Activated CD4-positive, alpha-beta memory T cell treated with anti-CD3 and anti-CD28 coated beads for 36 hours (primary cell): ENCODE data around the gene ZHX3. TPM values are rescaled to one million over a fixed set of nuclear protein-coding genes. Genes with fewer than 3 reads are reported as not detected.

Experiments
- CTCF ChIA-PET: fragments of 350-600 bp; sonication (Branson Sonifier 250); formaldehyde crosslinking; loops from one replicate; lab custom pipeline; 2021; ENCODE audit warnings: antibody characterized with exemption, inconsistent platforms; lab: Charles Lee
- POLR2A ChIA-PET: fragments of 350-600 bp; sonication (Branson Sonifier 250); formaldehyde crosslinking; loops from one replicate; lab custom pipeline; 2021; ENCODE audit warnings: antibody characterized with exemption; lab: Charles Lee
- DNase-seq: peaks from one replicate; pipeline ENCODE4 v3.0.0-alpha.2; 2020
- H3K27ac Mint-ChIP-seq: one replicate; pipeline ENCODE4 v1.8.0; 2021; ENCODE audit warnings: mixed read lengths
- H3K27me3 Mint-ChIP-seq: one replicate; pipeline ENCODE4 v1.8.0; 2021; ENCODE audit warnings: mixed read lengths
- H3K36me3 Mint-ChIP-seq: one replicate; pipeline ENCODE4 v1.8.0; 2021; ENCODE audit warnings: mixed read lengths
- H3K4me1 Mint-ChIP-seq: one replicate; pipeline ENCODE4 v1.8.0; 2021; ENCODE audit warnings: low read depth, mixed read lengths
- H3K4me3 Mint-ChIP-seq: one replicate; pipeline ENCODE4 v1.8.0; 2021; ENCODE audit warnings: mild to moderate bottlenecking, mixed read lengths
- H3K9me3 Mint-ChIP-seq: one replicate; pipeline ENCODE4 v1.8.0; 2021; ENCODE audit warnings: mixed read lengths
- intact Hi-C: fragments of 100-400 bp; cut with micrococcal nuclease; formaldehyde crosslinking; loops from one replicate; pipeline ENCODE4 v1.15.1; 2023
- total RNA-seq, 2 experiments: library from RNA; stranded (reverse); gene quantifications; one replicate each; pipeline ENCODE4 v1.2.3, GENCODE V29; 2021

ZHX3 gene
- total RNA-seq, 2 experiments from 2014 or later = 9.4 to 11.3 TPM

GRCh38 chr20:41275301-41275731, 42.2 kb downstream of the ZHX3 start:
- CTCF ChIA-PET = no interaction called here
- Mint-ChIP-seq H3K27me3 (no peaks in the 10 kb centered on the region), H3K4me1 (no peaks in the 10 kb centered on the region), H3K36me3 (no peaks in the 10 kb centered on the region), H3K4me3 (no peak overlapping the region), H3K27ac (no peak overlapping the region), H3K9me3 (no peaks in the 10 kb centered on the region)
- intact Hi-C loops = no loop called here
- POLR2A ChIA-PET = no interaction called here
- no peak for DNase-seq

GRCh38 chr20:41274152-41274551, 43.4 kb downstream of the ZHX3 start:
- H3K36me3 Mint-ChIP-seq = no peaks in the 10 kb centered on the region
- CTCF ChIA-PET = interaction anchor here (0.6 kb wide), 2 partner anchors 33 to 305 kb away, joined by 3 read pairs; no protein-coding TSS in a partner anchor
- H3K27me3 Mint-ChIP-seq = no peaks in the 10 kb centered on the region
- intact Hi-C loops = no loop called here
- POLR2A ChIA-PET = no interaction called here
- no peak overlapping the region for H3K27ac Mint-ChIP-seq
- DNase-seq = no peak
- no peak overlapping the region for H3K4me3 Mint-ChIP-seq
- H3K9me3 Mint-ChIP-seq = no peaks in the 10 kb centered on the region
- H3K4me1 Mint-ChIP-seq = no peaks in the 10 kb centered on the region

GRCh38 chr20:41273445-41273844, 44.1 kb downstream of the ZHX3 start:
- Mint-ChIP-seq H3K4me1 (no peaks in the 10 kb centered on the region), H3K27me3 (no peaks in the 10 kb centered on the region), H3K9me3 (no peaks in the 10 kb centered on the region), H3K4me3 (no peak overlapping the region), H3K27ac (no peak overlapping the region), H3K36me3 (no peaks in the 10 kb centered on the region)
- DNase-seq = no peak
- POLR2A ChIA-PET = no interaction called here
- intact Hi-C loops = no loop called here
- CTCF ChIA-PET = interaction anchor here (0.6 kb wide), 1 partner anchor 34 kb away, joined by 3 read pairs; no protein-coding TSS in a partner anchor

GRCh38 chr20:41272339-41272738, 45.2 kb downstream of the ZHX3 start:
- intact Hi-C loops = no loop called here
- Mint-ChIP-seq H3K4me3 (no peak overlapping the region), H3K4me1 (no peaks in the 10 kb centered on the region), H3K27ac (no peak overlapping the region), H3K36me3 (no peaks in the 10 kb centered on the region), H3K9me3 (no peaks in the 10 kb centered on the region), H3K27me3 (no peaks in the 10 kb centered on the region)
- no peak for DNase-seq
- ChIA-PET CTCF (no interaction called here), POLR2A (no interaction called here)

GRCh38 chr20:41268917-41269652, 48.4 kb downstream of the ZHX3 start:
- H3K4me3 Mint-ChIP-seq = no peak overlapping the region
- ChIA-PET POLR2A (no interaction called here), CTCF (no interaction called here)
- no peaks in the 10 kb centered on the region for H3K4me1 Mint-ChIP-seq
- no peak for DNase-seq
- H3K27ac Mint-ChIP-seq = no peak overlapping the region
- H3K27me3 Mint-ChIP-seq = no peaks in the 10 kb centered on the region
- no peaks in the 10 kb centered on the region for H3K9me3 Mint-ChIP-seq
- intact Hi-C loops = no loop called here
- no peaks in the 10 kb centered on the region for H3K36me3 Mint-ChIP-seq

GRCh38 chr20:41268402-41268801, 49.1 kb downstream of the ZHX3 start:
- H3K9me3 Mint-ChIP-seq = no peaks in the 10 kb centered on the region
- CTCF ChIA-PET = no interaction called here
- no peaks in the 10 kb centered on the region for H3K27me3 Mint-ChIP-seq
- no peak overlapping the region for H3K27ac Mint-ChIP-seq
- H3K36me3 Mint-ChIP-seq = no peaks in the 10 kb centered on the region
- no peak overlapping the region for H3K4me3 Mint-ChIP-seq
- intact Hi-C loops = no loop called here
- POLR2A ChIA-PET = no interaction called here
- no peak for DNase-seq
- H3K4me1 Mint-ChIP-seq = no peaks in the 10 kb centered on the region

- CTCF ChIA-PET = no interaction called here
- DNase-seq = no peak
- no peaks in the 10 kb centered on the region for H3K36me3 Mint-ChIP-seq
- no peaks in the 10 kb centered on the region for H3K4me1 Mint-ChIP-seq
- intact Hi-C loops = no loop called here
- H3K9me3 Mint-ChIP-seq = no peaks in the 10 kb centered on the region
- H3K4me3 Mint-ChIP-seq = no peak overlapping the region
- no peaks in the 10 kb centered on the region for H3K27me3 Mint-ChIP-seq
- POLR2A ChIA-PET = no interaction called here
- no peak overlapping the region for H3K27ac Mint-ChIP-seq
Measured at GRCh38 chr20:41265938-41266337, 51.6 kb downstream of the ZHX3 start.

GRCh38 chr20:41264819-41265218, 52.7 kb downstream of the ZHX3 start:
- ChIA-PET POLR2A (no interaction called here), CTCF (no interaction called here)
- intact Hi-C loops = no loop called here
- Mint-ChIP-seq H3K4me1 (no peaks in the 10 kb centered on the region), H3K36me3 (no peaks in the 10 kb centered on the region), H3K27ac (no peak overlapping the region), H3K4me3 (no peak overlapping the region), H3K27me3 (no peaks in the 10 kb centered on the region), H3K9me3 (no peaks in the 10 kb centered on the region)
- no peak for DNase-seq

GRCh38 chr20:41261790-41262717, 55.5 kb downstream of the ZHX3 start:
- intact Hi-C loops = no loop called here
- DNase-seq = no peak
- H3K27me3 Mint-ChIP-seq = no peaks in the 10 kb centered on the region
- ChIA-PET CTCF (no interaction called here), POLR2A (no interaction called here)
- H3K27ac Mint-ChIP-seq = no peak overlapping the region
- H3K36me3 Mint-ChIP-seq = no peaks in the 10 kb centered on the region
- H3K9me3 Mint-ChIP-seq = no peaks in the 10 kb centered on the region
- H3K4me1 Mint-ChIP-seq = no peaks in the 10 kb centered on the region
- H3K4me3 Mint-ChIP-seq = no peak overlapping the region

- Mint-ChIP-seq H3K9me3 (no peaks in the 10 kb centered on the region), H3K4me3 (no peak overlapping the region), H3K36me3 (no peaks in the 10 kb centered on the region), H3K27me3 (no peaks in the 10 kb centered on the region), H3K4me1 (no peaks in the 10 kb centered on the region), H3K27ac (no peak overlapping the region)
- DNase-seq = no peak
- CTCF ChIA-PET = no interaction called here
- POLR2A ChIA-PET = no interaction called here
- intact Hi-C loops = no loop called here
Measured at GRCh38 chr20:41261260-41261659, 56.3 kb downstream of the ZHX3 start.

GRCh38 chr20:41260734-41261220, 56.8 kb downstream of the ZHX3 start:
- DNase-seq = no peak
- no peak overlapping the region for H3K4me3 Mint-ChIP-seq
- CTCF ChIA-PET = no interaction called here
- H3K4me1 Mint-ChIP-seq = no peaks in the 10 kb centered on the region
- H3K27ac Mint-ChIP-seq = no peak overlapping the region
- intact Hi-C loops = no loop called here
- H3K36me3 Mint-ChIP-seq = no peaks in the 10 kb centered on the region
- no peaks in the 10 kb centered on the region for H3K27me3 Mint-ChIP-seq
- H3K9me3 Mint-ChIP-seq = no peaks in the 10 kb centered on the region
- POLR2A ChIA-PET = no interaction called here

GRCh38 chr20:41259309-41259708, 58.2 kb downstream of the ZHX3 start:
- no peaks in the 10 kb centered on the region for H3K27me3 Mint-ChIP-seq
- no peaks in the 10 kb centered on the region for H3K36me3 Mint-ChIP-seq
- intact Hi-C loops = no loop called here
- ChIA-PET POLR2A (no interaction called here), CTCF (interaction anchor here (1.8 kb wide), 1 partner anchor 87 kb away, joined by 4 read pairs; no protein-coding TSS in a partner anchor)
- DNase-seq = no peak
- no peak overlapping the region for H3K4me3 Mint-ChIP-seq
- no peaks in the 10 kb centered on the region for H3K9me3 Mint-ChIP-seq
- no peak overlapping the region for H3K27ac Mint-ChIP-seq
- H3K4me1 Mint-ChIP-seq = no peaks in the 10 kb centered on the region
